HG03066 (cell line): ENCODE data around the gene HRH1.
"Not testable (repeated sequence)": the region's sequence is repeated elsewhere in the genome, so short reads cannot be mapped to it uniquely, and the experiment has no call there.

Experiments
- ATAC-seq: cut with Tn5 transposase; IDR thresholded peaks from one replicate; pipeline ENCODE4 v1.9.1; 2021; ENCODE audit warnings: low read depth; ENCODE audit not compliant: unreplicated experiment

HRH1 gene

DNA sequence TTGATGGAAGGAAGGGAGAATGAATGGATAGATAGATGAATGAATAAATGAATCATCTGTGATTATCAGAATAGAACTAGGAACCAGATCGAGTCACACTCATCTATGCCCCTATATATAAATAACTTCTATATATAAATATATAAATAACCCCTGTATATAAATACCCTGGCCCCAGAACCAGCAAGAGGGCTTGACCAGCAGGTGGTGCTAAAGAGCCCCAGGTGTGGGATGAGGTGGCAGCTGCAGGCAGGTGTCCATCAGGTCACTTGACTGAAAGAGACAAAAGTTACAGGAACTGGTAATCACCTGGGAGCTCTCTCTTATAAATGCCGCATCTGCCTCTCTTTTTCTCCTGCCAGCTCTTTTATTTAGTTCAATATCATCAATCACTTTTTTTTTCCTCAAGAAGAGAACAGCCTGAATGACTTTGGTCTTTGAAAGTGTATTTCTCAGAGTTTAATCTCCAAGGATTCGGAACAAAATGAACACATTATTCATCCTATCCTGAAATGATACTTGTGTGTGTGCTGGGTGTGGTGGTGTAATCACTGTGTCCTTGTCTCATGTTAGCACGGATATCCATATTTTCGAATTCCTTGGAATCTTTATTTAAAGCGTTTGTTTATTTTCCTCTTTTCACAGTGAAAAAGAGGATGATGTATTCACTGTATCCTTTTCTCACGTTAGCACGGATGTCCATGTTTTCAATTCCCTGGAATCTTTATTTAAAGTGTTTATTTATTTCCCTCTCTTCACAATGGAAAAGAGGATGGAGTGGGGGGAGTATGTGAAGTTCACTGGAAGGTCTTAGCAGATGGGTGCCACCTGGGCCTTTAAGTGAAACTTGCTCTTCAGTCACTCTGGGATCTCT lies 82.5 kb downstream of the HRH1 start:
- no peak for ATAC-seq

DNA sequence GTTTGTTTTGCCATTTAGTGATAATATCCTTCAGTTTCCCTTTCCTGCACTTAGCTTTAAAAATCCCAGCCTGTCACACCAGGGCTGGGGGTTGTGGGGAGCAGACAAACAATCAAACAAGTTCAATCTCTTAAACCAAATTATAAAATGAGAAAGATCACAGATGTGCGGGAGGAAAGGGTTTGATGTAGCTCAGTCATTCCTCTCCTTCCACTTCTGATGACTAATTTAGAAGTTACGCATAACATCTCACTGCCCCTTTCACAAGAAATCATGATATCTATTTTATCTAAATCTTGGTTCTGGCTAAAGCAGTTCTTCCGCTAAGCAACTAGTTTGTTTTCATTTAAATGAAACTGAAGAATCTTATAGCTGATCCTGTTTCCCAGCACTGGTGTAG lies 83.8 kb downstream of the HRH1 start:
- ATAC-seq = no peak

DNA sequence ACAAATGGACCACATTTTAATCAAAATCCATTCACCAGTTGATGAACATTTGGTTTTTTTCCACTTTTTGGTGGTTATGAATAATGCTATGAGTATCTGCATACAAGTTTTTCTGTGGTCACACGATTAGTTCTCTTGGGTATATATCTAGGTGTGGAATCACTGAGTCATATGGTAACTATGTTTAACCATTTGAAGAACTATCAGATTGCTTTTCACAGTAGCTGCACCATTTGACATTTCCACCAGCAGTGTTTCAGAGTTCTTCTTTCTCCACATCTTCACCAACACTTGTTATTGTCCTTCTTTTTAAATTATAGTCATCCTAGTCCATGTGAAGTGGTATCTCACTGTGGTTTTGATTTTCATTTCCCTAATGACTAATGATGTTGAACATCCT lies 84.6 kb downstream of the HRH1 start:
- no peak for ATAC-seq

DNA sequence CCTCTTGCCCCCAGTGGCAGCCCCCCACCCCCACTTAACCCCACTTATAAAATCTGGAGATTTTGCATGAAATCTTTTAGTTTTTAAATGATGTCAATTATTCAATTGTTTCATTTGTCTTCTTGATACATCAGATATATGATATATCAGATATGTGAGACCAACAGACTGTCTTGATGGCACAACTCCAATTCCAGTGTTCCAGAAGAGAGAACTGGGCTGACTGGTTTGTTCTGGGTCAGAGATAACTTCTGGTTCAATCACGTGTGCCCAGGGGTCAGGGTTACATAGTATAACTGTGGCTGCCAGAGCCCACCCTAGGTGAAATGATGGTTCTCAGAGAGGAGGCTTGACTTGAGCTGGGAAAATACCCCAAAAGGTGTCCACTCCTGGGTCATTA lies 85.5 kb downstream of the HRH1 start:
- no peak for ATAC-seq

DNA sequence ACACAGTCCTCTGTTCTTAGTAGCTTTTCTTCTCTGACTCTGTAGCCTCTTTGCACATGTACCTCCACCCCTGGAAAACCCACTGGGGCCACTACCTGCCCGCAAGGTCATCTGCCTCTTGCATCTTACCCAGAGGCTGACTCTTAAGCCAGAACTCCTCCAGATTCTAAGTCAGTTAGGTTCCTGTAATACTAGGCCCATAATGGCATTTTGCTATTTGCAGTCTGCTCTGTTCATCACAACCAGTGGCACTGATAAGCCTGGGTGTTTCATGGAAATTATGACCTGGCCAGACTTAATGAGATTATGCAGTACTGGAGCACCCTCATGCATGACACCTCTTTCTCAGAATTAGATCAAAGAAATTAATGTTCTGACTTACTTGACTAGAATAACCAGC lies 86.2 kb downstream of the HRH1 start:
- no peak for ATAC-seq

DNA sequence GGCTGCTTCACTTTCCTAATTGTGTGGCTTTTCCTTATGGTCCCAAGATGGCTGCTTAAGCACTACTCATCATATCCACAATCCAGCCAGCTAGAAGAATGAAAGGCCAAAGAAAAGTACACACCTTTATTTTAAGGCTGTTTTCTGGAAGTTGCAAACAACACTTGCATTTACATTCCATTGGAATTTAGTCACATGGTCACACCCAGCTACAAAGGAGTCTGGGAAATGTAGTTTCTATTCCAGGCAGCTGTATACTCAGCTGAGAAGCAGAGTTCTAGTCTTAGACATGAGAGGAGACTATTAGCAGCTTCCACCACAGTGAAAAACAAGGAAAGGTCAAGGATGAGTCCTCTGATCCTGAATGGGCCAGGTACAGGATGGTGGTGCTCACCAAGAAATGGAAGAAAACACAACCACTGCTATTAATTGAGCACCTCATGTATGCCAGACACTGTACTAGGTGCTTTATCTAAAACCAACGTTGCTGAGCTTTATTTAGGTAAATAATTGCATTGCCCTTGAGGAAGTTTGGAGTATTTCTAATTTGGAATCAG lies 89.9 kb downstream of the HRH1 start:
- no peak for ATAC-seq

DNA sequence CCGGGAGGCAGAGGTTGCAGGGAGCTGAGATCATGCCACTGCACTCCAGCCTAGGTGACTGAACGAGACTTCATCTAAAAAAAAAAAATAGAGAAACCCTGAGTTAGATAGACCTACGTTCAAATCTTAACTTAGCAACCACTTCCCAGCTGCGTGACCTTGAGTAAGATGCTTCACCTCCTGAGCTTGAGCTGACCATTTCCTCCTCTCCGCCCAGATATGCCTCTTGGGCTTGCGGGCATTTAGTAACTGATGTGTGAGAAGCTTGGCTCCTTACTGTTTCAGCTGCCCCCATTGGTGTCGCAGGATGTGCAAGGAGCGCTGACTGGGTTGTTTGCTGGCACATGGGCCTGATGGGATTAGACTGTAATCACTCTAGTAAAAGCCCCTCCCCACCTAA lies 91.0 kb downstream of the HRH1 start:
- no peak for ATAC-seq

DNA sequence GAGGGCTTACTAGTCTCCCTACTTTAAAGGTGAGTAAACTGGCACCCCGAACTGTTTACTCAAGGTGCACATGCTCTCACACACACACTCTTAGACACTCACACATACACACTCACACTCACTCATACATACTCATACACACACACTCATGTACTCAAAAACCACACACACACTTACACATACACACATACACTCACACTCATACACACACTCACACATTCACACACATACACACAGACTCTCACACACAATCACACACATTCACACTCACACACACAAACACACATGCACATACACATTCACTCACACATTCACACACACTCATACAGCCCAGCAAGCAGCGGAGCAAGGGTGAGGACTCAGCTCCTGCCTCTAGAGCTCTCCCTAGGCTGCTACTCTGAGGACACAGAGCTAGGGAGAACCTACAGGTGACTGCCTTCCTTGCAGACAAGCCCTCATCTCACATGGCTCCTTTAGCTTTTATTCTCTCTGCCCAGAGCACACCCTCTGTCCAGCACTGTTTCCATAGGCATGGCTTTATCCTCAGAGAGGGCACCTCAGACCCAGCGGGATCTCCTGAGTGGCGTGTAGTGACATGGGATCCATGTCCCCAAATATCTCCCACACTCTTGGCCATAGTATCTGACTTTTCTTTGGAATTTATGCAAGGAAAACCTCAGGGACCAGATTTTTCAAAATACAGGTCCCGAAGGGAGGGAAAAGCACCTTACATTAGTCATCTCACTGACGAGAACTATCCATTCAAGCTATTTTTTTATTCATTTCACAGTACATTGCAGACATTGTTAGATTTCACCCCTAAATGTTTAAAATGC lies 91.8 kb downstream of the HRH1 start:
- no peak for ATAC-seq

DNA sequence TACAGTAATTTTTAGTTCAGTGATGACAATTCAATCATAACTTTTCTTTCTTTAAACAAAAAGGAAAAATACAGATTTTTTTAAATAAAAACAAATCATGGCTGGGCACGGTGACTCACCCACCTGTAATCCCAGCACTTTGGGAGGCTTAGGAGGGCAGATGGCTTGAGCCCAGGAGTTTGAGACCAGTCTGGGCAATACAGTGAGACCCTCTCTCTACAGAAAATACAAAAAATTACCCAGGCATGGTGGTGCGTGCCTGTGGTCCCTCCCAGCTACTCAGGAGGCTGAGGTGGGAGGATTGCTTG lies 92.3 kb downstream of the HRH1 start:
- no peak for ATAC-seq

DNA sequence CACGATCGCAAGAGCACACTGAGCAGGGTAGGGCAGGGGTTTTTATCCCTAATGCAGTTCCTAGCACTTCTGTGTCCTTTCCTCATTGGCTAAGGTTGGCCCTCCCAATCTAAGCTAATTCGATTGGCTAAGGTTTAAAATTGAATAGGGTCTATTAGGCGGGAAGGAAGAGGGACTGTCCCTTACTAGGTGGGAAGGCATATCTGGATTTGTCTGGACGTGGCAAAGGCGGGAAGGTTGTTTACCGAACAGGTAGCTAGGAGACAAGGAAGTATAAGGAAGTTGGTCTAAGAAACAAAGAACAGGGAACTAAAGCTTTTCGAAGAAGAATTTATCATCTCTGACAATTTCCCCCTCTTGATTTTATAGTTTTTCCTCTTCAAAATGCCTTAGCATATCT lies 93.1 kb downstream of the HRH1 start:
- no peak for ATAC-seq

DNA sequence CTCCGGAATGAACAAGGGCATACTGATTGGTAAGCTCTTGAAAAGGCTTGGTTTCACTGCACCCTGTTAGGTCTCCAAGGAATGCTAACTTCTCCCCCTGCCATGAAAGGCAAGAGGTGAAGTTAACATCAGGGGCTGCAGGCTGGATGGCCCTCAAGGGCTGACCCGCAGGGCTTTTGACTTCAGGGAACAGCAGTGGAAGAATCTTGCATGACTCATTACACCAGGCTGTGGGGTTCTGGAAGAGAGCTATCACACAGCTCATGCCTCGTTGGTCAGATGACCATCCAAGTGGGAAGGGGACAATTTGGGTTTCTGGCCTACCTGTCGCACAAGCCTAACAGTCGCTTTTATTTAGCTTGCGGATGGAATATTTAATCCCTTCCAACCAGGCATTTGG lies 94.3 kb downstream of the HRH1 start:
- ATAC-seq = no peak

DNA sequence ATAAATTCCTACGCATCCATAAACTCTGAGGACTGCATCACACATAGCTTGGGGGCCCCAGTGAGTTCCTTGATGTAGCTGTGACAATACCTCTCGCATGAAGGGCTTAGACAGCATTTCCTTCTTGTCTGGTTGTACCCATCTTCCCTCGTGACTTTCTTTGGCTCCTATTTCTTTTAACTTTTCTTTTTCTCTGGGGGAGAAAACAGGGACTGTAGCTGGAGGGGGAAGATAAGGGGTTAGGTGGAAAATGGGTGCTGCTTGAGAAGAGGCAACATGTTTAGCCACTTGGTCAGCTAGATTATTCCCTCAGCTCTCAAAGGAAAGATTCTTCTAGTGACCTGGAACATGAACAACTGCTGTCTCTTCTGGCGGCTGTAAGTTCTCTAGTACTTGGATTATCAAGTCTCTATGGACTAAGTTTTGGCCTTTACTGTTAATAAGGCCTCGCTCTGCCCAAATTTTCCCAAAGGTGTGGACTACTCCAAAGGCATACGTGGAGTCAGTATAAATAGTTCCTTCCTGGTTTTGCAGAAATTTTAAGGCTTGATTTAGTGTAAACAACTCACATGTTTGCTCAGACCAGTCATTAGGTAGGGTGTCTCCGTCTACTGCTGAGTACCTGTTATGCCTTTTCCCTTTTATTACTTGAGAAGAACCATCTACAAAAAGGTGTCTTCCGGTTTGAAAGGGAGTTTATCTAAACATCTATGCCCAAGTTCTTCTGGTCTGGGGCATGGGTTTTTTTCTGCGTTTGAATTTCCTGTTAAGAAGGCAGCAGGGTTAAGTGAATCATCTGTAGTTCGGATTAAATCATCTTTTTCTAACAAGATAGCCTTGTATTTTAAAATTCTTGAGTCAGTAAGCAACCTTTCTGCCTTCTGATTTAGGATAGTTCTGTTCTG lies 96.9 kb downstream of the HRH1 start:
- ATAC-seq = no peak

DNA sequence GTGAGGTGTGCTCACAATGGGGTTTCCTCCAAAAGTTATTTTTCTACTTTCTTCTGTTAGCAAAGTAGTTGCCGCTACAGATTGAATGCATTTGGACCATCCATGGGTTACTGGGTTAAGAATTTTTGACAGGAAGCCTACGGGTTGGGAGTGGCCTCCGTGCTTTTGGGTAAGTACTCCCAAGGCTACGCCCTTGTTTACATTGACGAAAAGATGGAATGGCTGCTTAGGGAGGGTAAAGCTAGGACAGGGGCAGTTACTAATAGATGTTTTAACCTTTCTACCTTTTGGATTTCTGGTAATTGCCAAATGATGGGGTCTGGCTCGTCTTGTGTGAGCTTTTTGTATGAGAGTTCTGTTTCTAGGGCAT lies 97.5 kb downstream of the HRH1 start:
- ATAC-seq = no peak

DNA sequence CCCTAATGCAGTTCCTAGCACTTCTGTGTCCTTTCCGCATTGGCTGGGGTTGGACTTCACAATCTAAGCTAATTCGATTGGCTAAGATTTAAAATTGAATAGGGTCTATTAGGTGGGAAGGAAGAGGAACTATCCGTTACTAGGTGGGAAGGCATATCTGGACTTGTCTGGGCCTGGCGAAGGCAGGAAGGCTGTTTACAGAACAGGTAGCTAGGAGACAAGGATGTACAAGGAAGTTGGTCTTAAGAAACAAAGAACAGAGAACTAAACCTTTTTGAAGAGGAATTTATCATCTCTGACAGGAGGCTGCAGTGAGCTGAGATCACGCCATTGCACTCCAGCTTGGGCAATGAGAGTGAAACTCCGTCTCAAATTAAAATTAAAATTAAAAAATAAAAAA lies 100.6 kb downstream of the HRH1 start:
- ATAC-seq = no peak

DNA sequence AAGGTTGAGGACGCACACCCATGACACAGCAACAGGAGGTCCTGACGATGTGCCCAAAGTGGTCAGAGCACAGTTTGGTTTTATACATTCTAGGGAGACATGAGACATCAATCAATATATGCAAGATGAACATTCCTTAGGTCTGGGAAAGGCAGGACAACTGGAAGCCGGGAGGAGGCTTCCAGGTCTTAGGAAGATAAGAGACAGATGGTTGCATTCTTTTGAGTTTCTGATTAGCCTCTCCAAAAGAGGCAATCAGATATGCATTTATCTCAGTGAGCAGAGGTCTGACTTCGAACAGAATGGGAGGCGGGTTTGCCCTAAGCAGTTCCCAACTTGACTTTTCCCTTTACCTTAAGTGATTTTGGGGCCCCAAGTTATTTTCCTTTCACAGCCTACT lies 101.2 kb downstream of the HRH1 start:
- not testable (repeated sequence) for ATAC-seq

DNA sequence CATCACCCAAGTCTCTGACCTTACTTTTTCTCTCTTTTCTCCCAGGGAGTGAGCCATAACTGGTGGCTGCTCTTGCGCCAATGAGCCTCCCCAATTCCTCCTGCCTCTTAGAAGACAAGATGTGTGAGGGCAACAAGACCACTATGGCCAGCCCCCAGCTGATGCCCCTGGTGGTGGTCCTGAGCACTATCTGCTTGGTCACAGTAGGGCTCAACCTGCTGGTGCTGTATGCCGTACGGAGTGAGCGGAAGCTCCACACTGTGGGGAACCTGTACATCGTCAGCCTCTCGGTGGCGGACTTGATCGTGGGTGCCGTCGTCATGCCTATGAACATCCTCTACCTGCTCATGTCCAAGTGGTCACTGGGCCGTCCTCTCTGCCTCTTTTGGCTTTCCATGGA lies 104.7 kb downstream of the HRH1 start:
- ATAC-seq = no peak

DNA sequence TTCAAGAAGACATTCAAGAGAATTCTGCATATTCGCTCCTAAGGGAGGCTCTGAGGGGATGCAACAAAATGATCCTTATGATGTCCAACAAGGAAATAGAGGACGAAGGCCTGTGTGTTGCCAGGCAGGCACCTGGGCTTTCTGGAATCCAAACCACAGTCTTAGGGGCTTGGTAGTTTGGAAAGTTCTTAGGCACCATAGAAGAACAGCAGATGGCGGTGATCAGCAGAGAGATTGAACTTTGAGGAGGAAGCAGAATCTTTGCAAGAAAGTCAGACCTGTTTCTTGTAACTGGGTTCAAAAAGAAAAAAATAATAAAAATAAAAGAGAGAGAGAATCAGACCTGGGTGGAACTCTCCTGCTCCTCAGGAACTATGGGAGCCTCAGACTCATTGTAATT lies 106.2 kb downstream of the HRH1 start:
- no peak for ATAC-seq

DNA sequence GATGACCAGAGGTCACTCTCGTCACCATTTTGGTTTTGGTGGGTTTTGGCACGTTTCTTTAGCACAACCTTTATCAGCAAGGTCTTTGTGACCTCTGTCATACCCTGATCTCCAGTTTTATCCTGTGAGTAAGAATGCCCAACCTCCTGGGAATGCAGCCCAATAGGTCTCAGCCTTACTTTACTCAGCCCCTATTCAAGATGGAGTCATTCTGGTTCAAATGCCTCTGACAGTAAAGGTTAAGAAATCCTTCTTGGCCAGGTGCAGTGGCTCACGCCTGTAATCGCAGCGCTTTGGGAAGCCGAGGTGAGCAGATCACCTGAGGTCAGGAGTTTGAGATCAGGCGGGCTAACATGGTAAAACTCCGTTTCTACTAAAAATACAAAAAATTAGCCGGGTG lies 114.7 kb downstream of the HRH1 start:
- no peak for ATAC-seq

DNA sequence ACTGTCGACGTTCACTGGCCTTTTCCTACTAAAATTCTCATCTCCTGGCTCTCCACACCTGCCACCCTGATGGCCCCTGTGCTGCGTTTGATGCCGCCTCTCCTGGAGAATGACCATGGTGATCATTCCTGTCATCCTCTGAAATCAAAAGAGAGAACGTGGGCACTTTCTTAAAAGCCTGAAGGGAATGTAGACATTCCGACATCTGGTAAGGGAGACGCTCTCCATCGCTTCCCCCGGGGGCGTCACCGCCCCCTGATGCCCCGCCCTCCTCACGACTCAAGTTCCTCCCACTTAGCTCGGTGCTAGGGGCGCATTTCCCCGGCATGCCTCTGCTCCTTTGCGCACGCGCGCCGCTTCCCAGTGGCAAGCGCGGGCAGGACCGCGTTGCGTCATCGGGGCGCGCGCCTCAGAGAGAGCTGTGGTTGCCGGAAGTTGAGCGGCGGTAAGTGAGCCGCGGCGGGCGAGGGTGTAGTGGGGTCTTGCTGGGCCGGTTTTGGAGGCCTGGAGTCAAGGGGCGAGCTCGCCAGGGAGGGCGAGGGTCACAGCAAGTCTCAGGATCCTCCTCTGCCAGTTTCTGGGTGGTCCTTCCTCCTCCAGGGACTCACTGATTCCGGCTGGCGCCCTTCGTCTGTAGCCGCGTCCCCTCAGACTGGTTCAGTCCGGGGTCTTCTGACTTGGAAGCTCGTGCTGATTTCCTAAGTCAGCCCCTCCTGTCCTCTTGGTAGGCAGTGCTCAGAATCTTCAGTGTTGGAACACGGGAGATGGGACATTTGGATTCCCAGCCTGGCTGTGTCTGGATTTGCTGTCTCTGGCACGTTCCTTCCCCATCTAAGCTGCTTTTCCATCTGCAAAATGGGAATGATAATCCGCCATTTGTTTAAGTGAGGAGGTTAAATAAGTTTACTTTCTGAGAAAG lies 118.0 kb downstream of the HRH1 start, which contains the start of gene ATG7:
Gene ATG7 (plus strand): TSS at position 412 of the 919 bp plus-strand sequence. CDS start 26,299 bp downstream, outside the sequence.
- ATAC-seq = peak; percentile 95
